Keratinocyte (primary cell): ENCODE results near the gene CTNNBL1. TPM values are rescaled to one million over a fixed set of nuclear protein-coding genes. Genes with fewer than 3 reads are reported as not detected.

Experiments
- DNase-seq: peaks from one replicate; pipeline ENCODE4 v3.0.0-alpha.2; 2011; ENCODE audit warnings: low read depth, missing footprints, low spot score
- FAIRE-seq: peaks from 2 replicates; lab custom pipeline; 2011; peaks lifted over from hg19 to GRCh38; lab: Jason Lieb, UNC
- H2AFZ ChIP-seq: 2 replicates; pipeline ENCODE4 v1.6.0; 2012; ENCODE audit warnings: low read length, control low read depth, inconsistent platforms; ENCODE audit not compliant: control insufficient read depth
- H3K27ac ChIP-seq: 2 replicates; pipeline ENCODE4 v1.5.1; 2011; ENCODE audit warnings: low read length; ENCODE audit not compliant: control insufficient read depth, insufficient read depth
- H3K27me3 ChIP-seq: 3 replicates; pipeline ENCODE4 v1.6.0; 2011; ENCODE audit warnings: low read length; ENCODE audit not compliant: control insufficient read depth, insufficient read depth; ENCODE audit errors: extremely low read depth
- H3K36me3 ChIP-seq, 2 experiments: 2 replicates in 1 of 2; 3 replicates in 1 of 2; pipeline ENCODE4 v1.5.1; 2011; ENCODE audit warnings: low read length in 2 of 2, mild to moderate bottlenecking in 1 of 2; ENCODE audit not compliant: control insufficient read depth in 2 of 2, insufficient read depth in 2 of 2; ENCODE audit errors: extremely low read depth in 1 of 2
- H3K4me1 ChIP-seq: 3 replicates; pipeline ENCODE4 v1.5.1; 2011; ENCODE audit warnings: low read length; ENCODE audit not compliant: control insufficient read depth, insufficient read depth; ENCODE audit errors: extremely low read depth
- H3K4me2 ChIP-seq: 3 replicates; pipeline ENCODE4 v1.6.0; 2011; ENCODE audit warnings: low read depth, low read length; ENCODE audit not compliant: control insufficient read depth, insufficient read depth; ENCODE audit errors: extremely low read depth
- H3K4me3 ChIP-seq, 3 experiments: fragments of 200-600 bp in 1 of 3; sonication (generic) in 1 of 3; 2 replicates in 2 of 3; 3 replicates in 1 of 3; pipeline ENCODE4 v1.5.1; 2011 to 2016; ENCODE audit warnings: low read length in 3 of 3, mild to moderate bottlenecking in 3 of 3, control low read depth in 2 of 3, inconsistent platforms in 1 of 3, low read depth in 1 of 3, mixed read lengths in 1 of 3, mixed run types in 1 of 3, moderate library complexity in 1 of 3; ENCODE audit not compliant: control insufficient read depth in 2 of 3, insufficient read depth in 2 of 3; ENCODE audit errors: extremely low read depth in 1 of 3
- H3K79me2 ChIP-seq: 2 replicates; pipeline ENCODE4 v1.6.0; 2012; ENCODE audit warnings: low read length; ENCODE audit not compliant: control insufficient read depth, insufficient read depth
- H3K9ac ChIP-seq: 3 replicates; pipeline ENCODE4 v1.6.0; 2011; ENCODE audit warnings: low read length; ENCODE audit not compliant: control insufficient read depth, insufficient read depth; ENCODE audit errors: extremely low read depth
- H3K9me1 ChIP-seq: 3 replicates; pipeline ENCODE4 v1.6.0; 2011; ENCODE audit warnings: low read length; ENCODE audit not compliant: control insufficient read depth, insufficient read depth; ENCODE audit errors: extremely low read depth
- H3K9me3 ChIP-seq: 2 replicates; pipeline ENCODE4 v1.5.1; 2012; ENCODE audit warnings: low read depth, low read length; ENCODE audit not compliant: control insufficient read depth
- H4K20me1 ChIP-seq: 3 replicates; pipeline ENCODE4 v1.6.0; 2011; ENCODE audit warnings: low read length; ENCODE audit not compliant: control insufficient read depth, insufficient read depth; ENCODE audit errors: extremely low read depth
- EZH2 ChIP-seq: IDR thresholded peaks from one replicate; pipeline ENCODE4 v1.6.1; 2012; ENCODE audit warnings: inconsistent platforms, mild to moderate bottlenecking, low read length, moderate library complexity
- dilution Hi-C: fragments of 300-500 bp; cut with MboI; formaldehyde crosslinking; loops from one replicate; pipeline ENCODE4 v1.7.0; 2020; ENCODE audit warnings: low sequenced_read_pairs; ENCODE audit not compliant: extremely low pct_ligation_motif_present
- polyA plus RNA-seq, 5 experiments: library from polyadenylated mRNA; depleted of rRNA in 3 of 5; stranded (reverse) in 3 of 5; stranded (forward) in 1 of 5; unstranded in 1 of 5; fragments of >200 nt; gene quantifications; 1 replicate in 1 of 5; 2 replicates in 3 of 5; 3 replicates in 1 of 5; pipeline versions ENCODE4 v1.2.1 to v1.2.3, GENCODE V29; 2011 to 2012; ENCODE audit warnings: missing spikeins in 2 of 5, low read depth in 1 of 5, low replicate concordance in 1 of 5
- TF ChIP-seq, protein P1 (sequence below), 3 experiments: IDR thresholded peaks in 1 of 3; conservative IDR thresholded peaks in 1 of 3; optimal IDR thresholded peaks in 1 of 3; 2 replicates in 2 of 3; 3 replicates in 1 of 3; pipeline versions ENCODE3 to v1.5.1; 2011; ENCODE audit warnings: low read length in 3 of 3, mild to moderate bottlenecking in 3 of 3, moderate library complexity in 2 of 3, control low read depth in 1 of 3, inconsistent platforms in 1 of 3; ENCODE audit not compliant: insufficient read depth in 2 of 3; ENCODE audit errors: extremely low read depth in 1 of 3

Gene CTNNBL1
- polyA plus RNA-seq, 1 donor (not counting 4 experiments of a cell fraction or from before 2014, with no cell fraction given), result 37.0 TPM

- peaks cover 0 to 2% of the 10 kb centered on the region in 2 experiments for H3K36me3 ChIP-seq
- H3K27ac ChIP-seq, result no peak overlapping the region
- dilution Hi-C loops, result no loop called here
- no peaks in the 10 kb centered on the region for H3K27me3 ChIP-seq
- H2AFZ ChIP-seq, result no peak overlapping the region
- no peak for TF ChIP-seq EZH2
- TF ChIP-seq, protein P1, sequence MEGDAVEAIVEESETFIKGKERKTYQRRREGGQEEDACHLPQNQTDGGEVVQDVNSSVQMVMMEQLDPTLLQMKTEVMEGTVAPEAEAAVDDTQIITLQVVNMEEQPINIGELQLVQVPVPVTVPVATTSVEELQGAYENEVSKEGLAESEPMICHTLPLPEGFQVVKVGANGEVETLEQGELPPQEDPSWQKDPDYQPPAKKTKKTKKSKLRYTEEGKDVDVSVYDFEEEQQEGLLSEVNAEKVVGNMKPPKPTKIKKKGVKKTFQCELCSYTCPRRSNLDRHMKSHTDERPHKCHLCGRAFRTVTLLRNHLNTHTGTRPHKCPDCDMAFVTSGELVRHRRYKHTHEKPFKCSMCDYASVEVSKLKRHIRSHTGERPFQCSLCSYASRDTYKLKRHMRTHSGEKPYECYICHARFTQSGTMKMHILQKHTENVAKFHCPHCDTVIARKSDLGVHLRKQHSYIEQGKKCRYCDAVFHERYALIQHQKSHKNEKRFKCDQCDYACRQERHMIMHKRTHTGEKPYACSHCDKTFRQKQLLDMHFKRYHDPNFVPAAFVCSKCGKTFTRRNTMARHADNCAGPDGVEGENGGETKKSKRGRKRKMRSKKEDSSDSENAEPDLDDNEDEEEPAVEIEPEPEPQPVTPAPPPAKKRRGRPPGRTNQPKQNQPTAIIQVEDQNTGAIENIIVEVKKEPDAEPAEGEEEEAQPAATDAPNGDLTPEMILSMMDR (optimal IDR thresholded peaks at IDR 0.05 in 1 of 3, IDR thresholded peaks at IDR 0.05 in 1 of 3, conservative IDR thresholded peaks at IDR 0.05 in 1 of 3; ENCODE audit: extremely low read depth in 1 of 3, insufficient read depth in 2 of 3, low read length in 3 of 3), result no peak
- peaks cover 4% of the 10 kb centered on the region for H3K9me1 ChIP-seq
- no peak for DNase-seq
- H3K9ac ChIP-seq, result no peak overlapping the region
- H3K9me3 ChIP-seq, result no peaks in the 10 kb centered on the region
- peaks cover 20% of the 10 kb centered on the region for H3K79me2 ChIP-seq
- no peak overlapping the region for H3K4me3 ChIP-seq
- H3K4me1 ChIP-seq, result peaks cover 9% of the 10 kb centered on the region
- no peak overlapping the region for H3K4me2 ChIP-seq
- no peak for FAIRE-seq
- peaks cover 2% of the 10 kb centered on the region for H4K20me1 ChIP-seq
Observed at GRCh38 chr20:37726321-37726720, 32.5 kb downstream of the CTNNBL1 start.

- H3K9me3 ChIP-seq, result no peaks in the 10 kb centered on the region
- H3K9ac ChIP-seq, result no peak overlapping the region
- peaks cover 0 to 2% of the 10 kb centered on the region in 2 experiments for H3K36me3 ChIP-seq
- H3K27me3 ChIP-seq, result no peaks in the 10 kb centered on the region
- DNase-seq, result no peak
- peaks cover 2% of the 10 kb centered on the region for H4K20me1 ChIP-seq
- H3K4me2 ChIP-seq, result no peak overlapping the region
- no peak for FAIRE-seq
- H3K9me1 ChIP-seq, result peaks cover 4% of the 10 kb centered on the region
- TF ChIP-seq, protein P1 (optimal IDR thresholded peaks at IDR 0.05 in 1 of 3, IDR thresholded peaks at IDR 0.05 in 1 of 3, conservative IDR thresholded peaks at IDR 0.05 in 1 of 3; ENCODE audit: extremely low read depth in 1 of 3, insufficient read depth in 2 of 3, low read length in 3 of 3), result no peak
- no peak for TF ChIP-seq EZH2
- H3K79me2 ChIP-seq, result peaks cover 20% of the 10 kb centered on the region
- dilution Hi-C loops, result no loop called here
- peaks cover 9% of the 10 kb centered on the region for H3K4me1 ChIP-seq
- no peak overlapping the region for H2AFZ ChIP-seq
- H3K4me3 ChIP-seq, result no peak overlapping the region
- no peak overlapping the region for H3K27ac ChIP-seq
Observed at GRCh38 chr20:37726971-37727956, 33.4 kb downstream of the CTNNBL1 start.
